ENCODE results near the gene BTBD17. TPM values are rescaled to one million over a fixed set of nuclear protein-coding genes. Genes with fewer than 3 reads are reported as not detected.

Gene BTBD17
- total and polyA plus RNA-seq, 10 of the 15 experiments (the other 5 are each of a cell fraction or from before 2014, with no cell fraction given) = not detected

DNA sequence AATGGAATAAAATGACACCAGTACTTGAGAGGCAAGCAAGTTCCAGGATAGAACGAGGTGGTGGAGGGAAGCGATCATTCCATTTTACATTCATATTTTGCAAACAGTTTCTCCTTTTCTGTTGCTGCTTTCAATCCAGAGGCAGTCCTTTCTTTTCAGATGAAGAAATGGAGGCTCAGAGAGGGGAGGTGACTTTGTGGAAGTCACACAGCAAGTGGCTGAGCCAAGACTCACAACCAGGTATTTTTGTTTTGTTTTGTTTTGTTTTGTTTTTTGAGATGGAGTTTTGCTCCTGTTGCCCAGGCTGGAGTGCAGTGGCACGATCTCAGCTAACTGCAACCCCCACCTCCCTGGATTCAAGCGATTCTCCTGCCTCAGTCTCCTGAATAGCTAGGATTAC is 34.9 kb upstream of the BTBD17 start:
- Histone ChIP-seq H3K79me2 (ENCODE audit: control insufficient read depth, insufficient read depth, low read length) (no peaks in the 10 kb centered on the region), H3K27ac (ENCODE audit: control insufficient read depth, insufficient read depth) (no peak overlapping the region), H3K4me1 (ENCODE audit: control insufficient read depth, insufficient read depth, low read length) (no peaks in the 10 kb centered on the region), H3K4me2 (ENCODE audit: control insufficient read depth, insufficient read depth) (no peak overlapping the region), H3K9ac (ENCODE audit: control insufficient read depth, insufficient read depth, low read length) (no peak overlapping the region), H3K9me3 (replicated peaks; ENCODE audit: control insufficient read depth, insufficient read depth, low read length) (no peaks in the 10 kb centered on the region), H3K27me3 (replicated peaks in 1 of 2; ENCODE audit: control insufficient read depth in 2 of 2, insufficient read depth in 2 of 2, low read length in 1 of 2) (no peaks in the 10 kb centered on the region; a peak in 1 of 4 replicates), H3K36me3 (ENCODE audit: control insufficient read depth in 2 of 2, insufficient read depth in 2 of 2, low read length in 1 of 2) (no peaks in the 10 kb centered on the region), H4K20me1 (ENCODE audit: control insufficient read depth, insufficient read depth) (no peaks in the 10 kb centered on the region), H2AFZ (ENCODE audit: control insufficient read depth, low read depth, low read length) (no peak overlapping the region), H3K4me3 (no peak overlapping the region)
- POLR2A ChIA-PET = no interaction called here
- RAD21 ChIA-PET (ENCODE audit: unreplicated experiment) = no interaction called here
- intact Hi-C loops (cut with micrococcal nuclease; ENCODE audit: unreplicated experiment) = no loop called here
- 28% methylated on average over 4 of the region's 4 CpGs for WGBS (ENCODE audit: insufficient coverage, insufficient replicate concordance, low lambda C conversion rate, missing lambda C conversion rate)
- CTCF ChIA-PET = no interaction called here
- DNase-seq (ENCODE audit: low read depth, low spot score) (no peak), ATAC-seq (no peak), FAIRE-seq (no peak)
- SMC1A ChIA-PET (ENCODE audit: uncharacterized antibody, unreplicated experiment) = no interaction called here
- in situ Hi-C loops (cut with MboI) = no loop called here
- no TSS peak for BruUV-seq (replicated peaks)
- TF ChIP-seq MYC (IDR thresholded peaks at IDR 0.05; ENCODE audit: insufficient read depth, insufficient read length, insufficient replicate concordance, low read length, severe bottlenecking) (no peak), BRCA1 (IDR thresholded peaks at IDR 0.05; ENCODE audit: low read depth, low read length) (no peak), IRF3 (IDR thresholded peaks at IDR 0.05) (no peak), PKNOX1 (IDR thresholded peaks at IDR 0.05) (no peak), SREBF2 (IDR thresholded peaks at IDR 0.05; ENCODE audit: low read length) (no peak), RAD51 (IDR thresholded peaks at IDR 0.05) (no peak), NR2C2 (IDR thresholded peaks at IDR 0.05; ENCODE audit: borderline replicate concordance, control insufficient read depth, insufficient read length, low read depth) (no peak), JUND (IDR thresholded peaks at IDR 0.05; ENCODE audit: low read depth, low read length) (no peak), PML (IDR thresholded peaks at IDR 0.05; ENCODE audit: low read length) (no peak), HDGF (IDR thresholded peaks at IDR 0.05) (no peak), ETV6 (conservative IDR thresholded peaks at IDR 0.05 in 1 of 2, IDR thresholded peaks at IDR 0.05 in 1 of 2; ENCODE audit: borderline replicate concordance in 1 of 2, low read depth in 1 of 2) (no peak)
- TF ChIP-seq, protein P1, sequence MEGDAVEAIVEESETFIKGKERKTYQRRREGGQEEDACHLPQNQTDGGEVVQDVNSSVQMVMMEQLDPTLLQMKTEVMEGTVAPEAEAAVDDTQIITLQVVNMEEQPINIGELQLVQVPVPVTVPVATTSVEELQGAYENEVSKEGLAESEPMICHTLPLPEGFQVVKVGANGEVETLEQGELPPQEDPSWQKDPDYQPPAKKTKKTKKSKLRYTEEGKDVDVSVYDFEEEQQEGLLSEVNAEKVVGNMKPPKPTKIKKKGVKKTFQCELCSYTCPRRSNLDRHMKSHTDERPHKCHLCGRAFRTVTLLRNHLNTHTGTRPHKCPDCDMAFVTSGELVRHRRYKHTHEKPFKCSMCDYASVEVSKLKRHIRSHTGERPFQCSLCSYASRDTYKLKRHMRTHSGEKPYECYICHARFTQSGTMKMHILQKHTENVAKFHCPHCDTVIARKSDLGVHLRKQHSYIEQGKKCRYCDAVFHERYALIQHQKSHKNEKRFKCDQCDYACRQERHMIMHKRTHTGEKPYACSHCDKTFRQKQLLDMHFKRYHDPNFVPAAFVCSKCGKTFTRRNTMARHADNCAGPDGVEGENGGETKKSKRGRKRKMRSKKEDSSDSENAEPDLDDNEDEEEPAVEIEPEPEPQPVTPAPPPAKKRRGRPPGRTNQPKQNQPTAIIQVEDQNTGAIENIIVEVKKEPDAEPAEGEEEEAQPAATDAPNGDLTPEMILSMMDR (IDR thresholded peaks at IDR 0.05 in 2 of 3, conservative IDR thresholded peaks at IDR 0.05 in 1 of 3; ENCODE audit: control insufficient read depth in 2 of 3, extremely low read depth in 1 of 3, insufficient read depth in 1 of 3, low read depth in 3 of 3, low read length in 3 of 3) = no peak
- TF ChIP-seq, protein P2, sequence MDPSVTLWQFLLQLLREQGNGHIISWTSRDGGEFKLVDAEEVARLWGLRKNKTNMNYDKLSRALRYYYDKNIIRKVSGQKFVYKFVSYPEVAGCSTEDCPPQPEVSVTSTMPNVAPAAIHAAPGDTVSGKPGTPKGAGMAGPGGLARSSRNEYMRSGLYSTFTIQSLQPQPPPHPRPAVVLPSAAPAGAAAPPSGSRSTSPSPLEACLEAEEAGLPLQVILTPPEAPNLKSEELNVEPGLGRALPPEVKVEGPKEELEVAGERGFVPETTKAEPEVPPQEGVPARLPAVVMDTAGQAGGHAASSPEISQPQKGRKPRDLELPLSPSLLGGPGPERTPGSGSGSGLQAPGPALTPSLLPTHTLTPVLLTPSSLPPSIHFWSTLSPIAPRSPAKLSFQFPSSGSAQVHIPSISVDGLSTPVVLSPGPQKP (IDR thresholded peaks at IDR 0.05; ENCODE audit: low read depth, low read length) = no peak
- TF ChIP-seq, protein P3, sequence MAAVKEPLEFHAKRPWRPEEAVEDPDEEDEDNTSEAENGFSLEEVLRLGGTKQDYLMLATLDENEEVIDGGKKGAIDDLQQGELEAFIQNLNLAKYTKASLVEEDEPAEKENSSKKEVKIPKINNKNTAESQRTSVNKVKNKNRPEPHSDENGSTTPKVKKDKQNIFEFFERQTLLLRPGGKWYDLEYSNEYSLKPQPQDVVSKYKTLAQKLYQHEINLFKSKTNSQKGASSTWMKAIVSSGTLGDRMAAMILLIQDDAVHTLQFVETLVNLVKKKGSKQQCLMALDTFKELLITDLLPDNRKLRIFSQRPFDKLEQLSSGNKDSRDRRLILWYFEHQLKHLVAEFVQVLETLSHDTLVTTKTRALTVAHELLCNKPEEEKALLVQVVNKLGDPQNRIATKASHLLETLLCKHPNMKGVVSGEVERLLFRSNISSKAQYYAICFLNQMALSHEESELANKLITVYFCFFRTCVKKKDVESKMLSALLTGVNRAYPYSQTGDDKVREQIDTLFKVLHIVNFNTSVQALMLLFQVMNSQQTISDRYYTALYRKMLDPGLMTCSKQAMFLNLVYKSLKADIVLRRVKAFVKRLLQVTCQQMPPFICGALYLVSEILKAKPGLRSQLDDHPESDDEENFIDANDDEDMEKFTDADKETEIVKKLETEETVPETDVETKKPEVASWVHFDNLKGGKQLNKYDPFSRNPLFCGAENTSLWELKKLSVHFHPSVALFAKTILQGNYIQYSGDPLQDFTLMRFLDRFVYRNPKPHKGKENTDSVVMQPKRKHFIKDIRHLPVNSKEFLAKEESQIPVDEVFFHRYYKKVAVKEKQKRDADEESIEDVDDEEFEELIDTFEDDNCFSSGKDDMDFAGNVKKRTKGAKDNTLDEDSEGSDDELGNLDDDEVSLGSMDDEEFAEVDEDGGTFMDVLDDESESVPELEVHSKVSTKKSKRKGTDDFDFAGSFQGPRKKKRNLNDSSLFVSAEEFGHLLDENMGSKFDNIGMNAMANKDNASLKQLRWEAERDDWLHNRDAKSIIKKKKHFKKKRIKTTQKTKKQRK (IDR thresholded peaks at IDR 0.05; ENCODE audit: low read depth, low read length) = no peak

Measured in GM12878 (cell line).